Measurements from ENCODE around the gene FPGS.

Gene FPGS

GRCh38 chr9:127847178-127847510, 44.5 kb downstream of the FPGS start:
- Histone ChIP-seq H3K36me3 (ENCODE audit: insufficient read depth, low read length) (no peaks in the 10 kb centered on the region), H3K79me2 (ENCODE audit: insufficient read depth, low read length) (no peaks in the 10 kb centered on the region), H2AFZ (ENCODE audit: low read depth, low read length) (no peak overlapping the region), H3K27ac (ENCODE audit: low read length) (no peak overlapping the region), H3K9ac (ENCODE audit: low read depth, low read length) (no peak overlapping the region), H3K4me2 (ENCODE audit: insufficient read depth, low read length) (no peak overlapping the region), H4K20me1 (ENCODE audit: insufficient read depth, low read length) (no peaks in the 10 kb centered on the region), H3K9me3 (ENCODE audit: insufficient read depth, low read length, severe bottlenecking) (peaks cover 7% of the 10 kb centered on the region), H3K27me3 (ENCODE audit: insufficient read depth, low read length, poor library complexity) (no peaks in the 10 kb centered on the region), H3K4me3 (ENCODE audit: low read depth in 1 of 2, low read length in 2 of 2) (no peak overlapping the region), H3K4me1 (ENCODE audit: insufficient read depth, low read length) (no peaks in the 10 kb centered on the region)
- ATAC-seq (ENCODE audit: insufficient read depth, low read depth) = no peak
- no peak for TF ChIP-seq EZH2 (IDR thresholded peaks at IDR 0.05; ENCODE audit: borderline replicate concordance, low read depth, low read length, severe bottlenecking)
- TF ChIP-seq, protein P1, sequence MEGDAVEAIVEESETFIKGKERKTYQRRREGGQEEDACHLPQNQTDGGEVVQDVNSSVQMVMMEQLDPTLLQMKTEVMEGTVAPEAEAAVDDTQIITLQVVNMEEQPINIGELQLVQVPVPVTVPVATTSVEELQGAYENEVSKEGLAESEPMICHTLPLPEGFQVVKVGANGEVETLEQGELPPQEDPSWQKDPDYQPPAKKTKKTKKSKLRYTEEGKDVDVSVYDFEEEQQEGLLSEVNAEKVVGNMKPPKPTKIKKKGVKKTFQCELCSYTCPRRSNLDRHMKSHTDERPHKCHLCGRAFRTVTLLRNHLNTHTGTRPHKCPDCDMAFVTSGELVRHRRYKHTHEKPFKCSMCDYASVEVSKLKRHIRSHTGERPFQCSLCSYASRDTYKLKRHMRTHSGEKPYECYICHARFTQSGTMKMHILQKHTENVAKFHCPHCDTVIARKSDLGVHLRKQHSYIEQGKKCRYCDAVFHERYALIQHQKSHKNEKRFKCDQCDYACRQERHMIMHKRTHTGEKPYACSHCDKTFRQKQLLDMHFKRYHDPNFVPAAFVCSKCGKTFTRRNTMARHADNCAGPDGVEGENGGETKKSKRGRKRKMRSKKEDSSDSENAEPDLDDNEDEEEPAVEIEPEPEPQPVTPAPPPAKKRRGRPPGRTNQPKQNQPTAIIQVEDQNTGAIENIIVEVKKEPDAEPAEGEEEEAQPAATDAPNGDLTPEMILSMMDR (IDR thresholded peaks at IDR 0.05; ENCODE audit: borderline replicate concordance, extremely low read depth, low read length, poor library complexity, severe bottlenecking) = no peak
- no peak for DNase-seq

GRCh38 chr9:127847833-127848755, 45.4 kb downstream of the FPGS start:
- H2AFZ ChIP-seq (ENCODE audit: low read depth, low read length) = no peak overlapping the region
- peaks cover 7% of the 10 kb centered on the region for H3K9me3 ChIP-seq (ENCODE audit: insufficient read depth, low read length, severe bottlenecking)
- H3K27ac ChIP-seq (ENCODE audit: low read length) = no peak overlapping the region
- H4K20me1 ChIP-seq (ENCODE audit: insufficient read depth, low read length) = no peaks in the 10 kb centered on the region
- H3K79me2 ChIP-seq (ENCODE audit: insufficient read depth, low read length) = no peaks in the 10 kb centered on the region
- no peaks in the 10 kb centered on the region for H3K27me3 ChIP-seq (ENCODE audit: insufficient read depth, low read length, poor library complexity)
- H3K36me3 ChIP-seq (ENCODE audit: insufficient read depth, low read length) = no peaks in the 10 kb centered on the region
- H3K4me2 ChIP-seq (ENCODE audit: insufficient read depth, low read length) = no peak overlapping the region
- DNase-seq (no peak), ATAC-seq (ENCODE audit: insufficient read depth, low read depth) (no peak)
- H3K9ac ChIP-seq (ENCODE audit: low read depth, low read length) = no peak overlapping the region
- H3K4me3 ChIP-seq (ENCODE audit: low read depth in 1 of 2, low read length in 2 of 2) = no peak overlapping the region
- H3K4me1 ChIP-seq (ENCODE audit: insufficient read depth, low read length) = no peaks in the 10 kb centered on the region
- TF ChIP-seq, protein P1 (IDR thresholded peaks at IDR 0.05; ENCODE audit: borderline replicate concordance, extremely low read depth, low read length, poor library complexity, severe bottlenecking) = no peak
- no peak for TF ChIP-seq EZH2 (IDR thresholded peaks at IDR 0.05; ENCODE audit: borderline replicate concordance, low read depth, low read length, severe bottlenecking)

GRCh38 chr9:127848756-127849504, 46.2 kb downstream of the FPGS start:
- no peaks in the 10 kb centered on the region for H3K4me1 ChIP-seq (ENCODE audit: insufficient read depth, low read length)
- H3K4me2 ChIP-seq (ENCODE audit: insufficient read depth, low read length) = no peak overlapping the region
- no peak for DNase-seq
- H3K79me2 ChIP-seq (ENCODE audit: insufficient read depth, low read length) = no peaks in the 10 kb centered on the region
- H3K27me3 ChIP-seq (ENCODE audit: insufficient read depth, low read length, poor library complexity) = no peaks in the 10 kb centered on the region
- no peaks in the 10 kb centered on the region for H4K20me1 ChIP-seq (ENCODE audit: insufficient read depth, low read length)
- TF ChIP-seq, protein P1 (IDR thresholded peaks at IDR 0.05; ENCODE audit: borderline replicate concordance, extremely low read depth, low read length, poor library complexity, severe bottlenecking) = no peak
- TF ChIP-seq EZH2 (IDR thresholded peaks at IDR 0.05; ENCODE audit: borderline replicate concordance, low read depth, low read length, severe bottlenecking) = no peak
- peaks cover 7% of the 10 kb centered on the region for H3K9me3 ChIP-seq (ENCODE audit: insufficient read depth, low read length, severe bottlenecking)
- no peak overlapping the region for H3K27ac ChIP-seq (ENCODE audit: low read length)
- no peaks in the 10 kb centered on the region for H3K36me3 ChIP-seq (ENCODE audit: insufficient read depth, low read length)
- no peak overlapping the region for H2AFZ ChIP-seq (ENCODE audit: low read depth, low read length)
- no peak overlapping the region for H3K4me3 ChIP-seq (ENCODE audit: low read depth in 1 of 2, low read length in 2 of 2)
- ATAC-seq (ENCODE audit: insufficient read depth, low read depth) = no peak
- no peak overlapping the region for H3K9ac ChIP-seq (ENCODE audit: low read depth, low read length)

All from DND-41 (cell line).